Esophagus muscularis mucosa (tissue), 4 donors: ENCODE results near the gene B4GALT1. TPM values are rescaled to one million over a fixed set of nuclear protein-coding genes. Genes with fewer than 3 reads are reported as not detected.

Source experiments
- DNase-seq: peaks from one replicate; pipeline ENCODE4 v3.0.0-alpha.2; 2017; ENCODE audit errors: extremely low spot score
- H3K27ac ChIP-seq, 4 donors: fragments of 200-600 bp; sonication (generic); replicated peaks in 1 of 4; 1 replicate in 3 of 4; 2 replicates in 1 of 4; pipeline ENCODE4 v1.5.1; 2016 to 2019; ENCODE audit warnings: mild to moderate bottlenecking in 1 of 4
- H3K27me3 ChIP-seq, 4 donors: fragments of 200-600 bp; sonication (generic); one replicate each; pipeline versions ENCODE4 v1.5.1 to v1.6.0; 2016 to 2019
- H3K36me3 ChIP-seq, 4 donors: fragments of 200-600 bp; sonication (generic); one replicate each; pipeline ENCODE4 v1.5.1; 2016 to 2019
- H3K4me1 ChIP-seq, 4 donors: fragments of 200-600 bp; sonication (generic); one replicate each; pipeline ENCODE4 v1.5.1; 2016 to 2019
- H3K4me3 ChIP-seq, 4 donors: fragments of 200-600 bp; sonication (generic); 1 replicate in 2 of 4; 2 replicates in 2 of 4; pipeline ENCODE4 v1.5.1; 2016 to 2019; ENCODE audit warnings: mild to moderate bottlenecking in 4 of 4, moderate library complexity in 1 of 4
- H3K9me3 ChIP-seq, 4 donors: fragments of 200-600 bp; sonication (generic); 1 replicate in 3 of 4; 2 replicates in 1 of 4; pipeline ENCODE4 v1.5.1; 2016 to 2019
- EP300 ChIP-seq: sonication (generic); formaldehyde crosslinking; IDR thresholded peaks from one replicate; pipeline ENCODE4 v1.6.1; 2017; ENCODE audit warnings: antibody characterized with exemption
- POLR2A ChIP-seq: fragments of 450-650 bp; IDR thresholded peaks from one replicate; pipeline ENCODE4 v1.6.1; 2017; ENCODE audit warnings: antibody characterized with exemption, moderate library complexity, mild to moderate bottlenecking, low read depth
- POLR2AphosphoS5 ChIP-seq, 2 donors: sonication (generic); formaldehyde crosslinking; IDR thresholded peaks; one replicate each; pipeline ENCODE4 v1.6.1; 2017; ENCODE audit warnings: antibody characterized with exemption in 2 of 2
- WGBS: methylation state at CpG from one replicate; pipeline ENCODE4 v1.1.5; 2018; 5-methylcytosine and 5-hydroxymethylcytosine counted together
- intact Hi-C: fragments of 100-400 bp; cut with DNase I; formaldehyde crosslinking; loops from one replicate; pipeline ENCODE4 v1.15.1; 2023
- total RNA-seq, 4 donors: library from RNA; depleted of rRNA; stranded (reverse); fragments of >200 nt; gene quantifications; one replicate each; pipeline versions ENCODE4 v1.1.0 to v1.2.1, GENCODE V29; 2016
- TF ChIP-seq, protein P1 (sequence below), 3 experiments: fragments of 200-600 bp in 2 of 3; fragments of 450-650 bp in 1 of 3; sonication (generic) in 2 of 3; IDR thresholded peaks; one replicate each; pipeline ENCODE4 v1.5.1; 2017 to 2019; ENCODE audit warnings: antibody characterized with exemption in 3 of 3, mild to moderate bottlenecking in 2 of 3, moderate library complexity in 1 of 3

The B4GALT1 gene
- total RNA-seq, 4 donors from 2014 or later, result 24.5 to 39.6 (median 37.8) TPM

DNA sequence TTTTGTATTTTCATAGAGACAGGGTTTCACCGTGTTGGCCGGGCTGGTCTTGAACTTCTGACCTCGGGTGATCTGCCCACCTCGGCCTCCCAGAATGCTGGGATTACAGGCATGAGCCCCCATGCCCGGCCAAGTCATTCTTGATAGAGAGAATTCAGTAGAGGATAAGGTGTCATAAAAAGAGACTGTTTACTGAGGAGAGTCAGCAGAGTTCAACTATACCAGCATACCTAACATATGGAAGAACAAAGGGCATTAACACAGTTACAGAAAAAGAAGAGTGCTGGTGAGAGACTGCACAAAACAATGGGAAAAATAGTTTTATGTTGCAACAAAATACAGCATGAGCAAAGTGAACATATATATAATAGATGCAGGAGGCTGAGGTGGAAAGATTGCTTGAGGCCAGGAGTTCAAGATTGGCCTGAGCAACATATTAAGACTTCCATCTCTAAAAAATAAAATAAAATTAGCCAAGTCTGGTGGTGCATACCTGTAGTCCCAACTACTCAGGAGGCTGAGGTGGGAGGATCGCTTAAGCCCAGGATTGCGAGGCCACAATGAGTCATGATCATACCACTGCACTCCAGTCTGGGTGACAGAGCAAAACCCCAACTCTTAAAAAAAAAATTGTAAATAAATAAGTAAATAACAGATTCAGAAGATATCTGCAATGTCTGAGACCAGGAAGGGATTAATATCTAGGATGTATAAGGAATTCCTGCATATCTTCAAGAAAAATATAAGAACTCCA, 19.5 kb downstream of the B4GALT1 start:
- no peak for TF ChIP-seq POLR2A
- TF ChIP-seq, protein P1, sequence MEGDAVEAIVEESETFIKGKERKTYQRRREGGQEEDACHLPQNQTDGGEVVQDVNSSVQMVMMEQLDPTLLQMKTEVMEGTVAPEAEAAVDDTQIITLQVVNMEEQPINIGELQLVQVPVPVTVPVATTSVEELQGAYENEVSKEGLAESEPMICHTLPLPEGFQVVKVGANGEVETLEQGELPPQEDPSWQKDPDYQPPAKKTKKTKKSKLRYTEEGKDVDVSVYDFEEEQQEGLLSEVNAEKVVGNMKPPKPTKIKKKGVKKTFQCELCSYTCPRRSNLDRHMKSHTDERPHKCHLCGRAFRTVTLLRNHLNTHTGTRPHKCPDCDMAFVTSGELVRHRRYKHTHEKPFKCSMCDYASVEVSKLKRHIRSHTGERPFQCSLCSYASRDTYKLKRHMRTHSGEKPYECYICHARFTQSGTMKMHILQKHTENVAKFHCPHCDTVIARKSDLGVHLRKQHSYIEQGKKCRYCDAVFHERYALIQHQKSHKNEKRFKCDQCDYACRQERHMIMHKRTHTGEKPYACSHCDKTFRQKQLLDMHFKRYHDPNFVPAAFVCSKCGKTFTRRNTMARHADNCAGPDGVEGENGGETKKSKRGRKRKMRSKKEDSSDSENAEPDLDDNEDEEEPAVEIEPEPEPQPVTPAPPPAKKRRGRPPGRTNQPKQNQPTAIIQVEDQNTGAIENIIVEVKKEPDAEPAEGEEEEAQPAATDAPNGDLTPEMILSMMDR (IDR thresholded peaks at IDR 0.05), result no peak
- TF ChIP-seq EP300, result no peak
- TF ChIP-seq POLR2AphosphoS5 (IDR thresholded peaks at IDR 0.05), result no peak
- no peak for DNase-seq
- Histone ChIP-seq H3K27ac (no peak overlapping the region), H3K4me1 (peaks cover 88 to 96% (median 93%) of the 10 kb centered on the region in 4 donors), H3K36me3 (no peaks in the 10 kb centered on the region), H3K27me3 (no peaks in the 10 kb centered on the region), H3K4me3 (no peak overlapping the region), H3K9me3 (no peaks in the 10 kb centered on the region)
- intact Hi-C loops, result no loop called here
- WGBS, result 90% methylated on average over 7 of the region's 7 CpGs

DNA sequence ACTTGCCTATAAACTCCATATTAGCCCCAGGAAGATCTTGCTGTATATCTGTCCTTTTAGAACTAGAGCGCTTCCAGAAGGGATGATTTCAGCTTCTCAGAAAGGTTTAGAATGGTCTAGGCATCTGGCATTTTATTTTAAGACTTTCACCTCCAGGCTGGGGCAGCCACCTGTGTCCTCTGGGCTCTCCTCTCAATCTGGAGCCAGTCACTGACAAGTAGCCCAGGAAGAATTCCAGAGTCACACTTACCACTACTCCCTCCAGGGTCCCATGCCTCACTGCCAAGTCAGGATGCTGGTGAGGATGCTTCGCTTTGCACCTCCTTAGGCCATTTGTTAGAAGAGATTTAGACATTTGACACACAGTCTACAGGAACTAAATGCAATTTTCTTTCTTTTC, 20.8 kb downstream of the B4GALT1 start:
- no peak overlapping the region for H3K4me3 ChIP-seq
- H3K4me1 ChIP-seq, result peaks cover 89 to 96% (median 94%) of the 10 kb centered on the region in 4 donors
- H3K27ac ChIP-seq, result no peak overlapping the region
- TF ChIP-seq EP300 (no peak), POLR2AphosphoS5 (IDR thresholded peaks at IDR 0.05) (no peak), POLR2A (no peak)
- TF ChIP-seq, protein P1 (IDR thresholded peaks at IDR 0.05), result no peak
- intact Hi-C loops, result no loop called here
- DNase-seq, result no peak
- 92% methylated on average over 2 of the region's 2 CpGs for WGBS
- no peaks in the 10 kb centered on the region for H3K36me3 ChIP-seq
- no peaks in the 10 kb centered on the region for H3K27me3 ChIP-seq
- H3K9me3 ChIP-seq, result no peaks in the 10 kb centered on the region

DNA sequence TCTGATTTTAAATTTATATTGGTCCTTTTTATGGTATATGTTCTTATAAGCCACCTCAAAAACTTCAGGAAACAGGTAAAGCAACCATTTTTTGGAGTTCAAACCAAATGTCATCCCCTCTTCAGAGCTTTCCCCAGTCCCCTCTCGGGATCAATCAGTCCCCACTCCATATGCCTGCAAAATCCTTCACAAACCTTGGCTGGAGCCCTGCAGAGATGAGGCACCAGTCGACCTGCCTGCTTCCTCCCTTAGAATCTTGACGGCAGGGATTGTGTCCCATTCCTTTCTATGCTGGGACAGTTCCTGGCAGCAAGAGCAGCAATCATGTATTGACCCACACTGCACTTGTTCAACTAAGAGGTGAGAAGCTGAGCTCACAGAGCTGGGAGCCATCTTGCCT, 22.6 kb downstream of the B4GALT1 start:
- H3K27me3 ChIP-seq, result no peaks in the 10 kb centered on the region
- H3K36me3 ChIP-seq, result no peaks in the 10 kb centered on the region
- H3K9me3 ChIP-seq, result no peaks in the 10 kb centered on the region
- WGBS, result 76% methylated on average over 3 of the region's 3 CpGs
- no peak overlapping the region for H3K4me3 ChIP-seq
- no peak overlapping the region for H3K27ac ChIP-seq
- intact Hi-C loops, result no loop called here
- DNase-seq, result no peak
- TF ChIP-seq POLR2AphosphoS5 (IDR thresholded peaks at IDR 0.05) (no peak), EP300 (no peak), POLR2A (no peak)
- TF ChIP-seq, protein P1 (IDR thresholded peaks at IDR 0.05), result no peak
- peaks cover 94 to 97% (median 95%) of the 10 kb centered on the region in 4 donors for H3K4me1 ChIP-seq

DNA sequence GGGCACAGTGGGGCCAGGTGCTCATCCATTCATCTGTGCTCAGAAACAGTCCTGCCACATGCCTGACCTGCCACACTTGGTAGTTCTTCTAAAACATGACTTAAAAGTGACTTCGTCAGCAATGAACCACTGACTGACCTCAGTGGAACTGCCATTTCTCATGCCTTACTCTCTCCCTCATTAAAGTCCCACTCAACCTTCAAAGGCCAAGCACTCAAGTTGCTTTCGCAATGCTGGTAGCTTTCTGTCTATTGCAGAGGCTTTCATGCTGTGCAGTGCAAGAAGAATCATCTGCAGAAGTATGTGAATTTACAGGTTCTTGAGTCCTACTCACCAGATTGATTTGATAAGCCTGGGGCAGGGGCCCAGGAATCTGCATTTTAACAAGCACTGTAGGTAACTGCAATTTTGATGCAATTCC, 23.9 kb downstream of the B4GALT1 start:
- intact Hi-C loops, result no loop called here
- 100% methylated on average over 1 of the region's 2 CpGs for WGBS
- no peak for DNase-seq

DNA sequence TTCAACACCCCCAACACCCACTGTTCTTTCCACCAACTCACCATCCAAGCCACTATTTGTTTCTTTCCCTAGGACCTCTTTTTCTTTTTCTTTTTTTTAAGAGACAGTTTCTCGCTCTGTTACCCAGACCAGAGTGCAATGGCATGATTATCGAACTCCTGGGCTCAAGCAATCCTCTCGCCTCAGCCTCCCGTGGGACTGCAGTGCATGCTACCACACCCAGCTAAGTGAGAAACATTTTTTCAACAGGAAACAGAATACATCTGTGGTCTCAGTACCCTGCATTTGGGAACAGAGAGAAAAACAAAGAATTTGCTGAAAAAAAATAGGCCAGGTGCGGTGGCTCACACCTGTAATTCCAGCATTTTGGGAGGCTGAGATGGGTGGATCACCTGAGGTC, 24.6 kb downstream of the B4GALT1 start:
- H3K27me3 ChIP-seq, result no peaks in the 10 kb centered on the region
- WGBS, result 74% methylated on average over 5 of the region's 5 CpGs
- no peak overlapping the region for H3K4me3 ChIP-seq
- no peaks in the 10 kb centered on the region for H3K36me3 ChIP-seq
- intact Hi-C loops, result no loop called here
- peaks cover 95 to 98% (median 96%) of the 10 kb centered on the region in 4 donors for H3K4me1 ChIP-seq
- H3K9me3 ChIP-seq, result no peaks in the 10 kb centered on the region
- peak overlapping the region in 1 of 4 donors; percentile 10 for H3K27ac ChIP-seq
- no peak for DNase-seq
- TF ChIP-seq, protein P1 (IDR thresholded peaks at IDR 0.05), result no peak
- no peak for TF ChIP-seq POLR2AphosphoS5 (IDR thresholded peaks at IDR 0.05)
- TF ChIP-seq POLR2A, result no peak
- no peak for TF ChIP-seq EP300

More for the DNA sequence above, 23.9 kb downstream of the B4GALT1 start:
- H3K9me3 ChIP-seq, result no peaks in the 10 kb centered on the region
- no peak overlapping the region for H3K27ac ChIP-seq
- peaks cover 94 to 98% (median 96%) of the 10 kb centered on the region in 4 donors for H3K4me1 ChIP-seq
- no peaks in the 10 kb centered on the region for H3K36me3 ChIP-seq
- TF ChIP-seq EP300, result no peak
- no peak for TF ChIP-seq POLR2AphosphoS5 (IDR thresholded peaks at IDR 0.05)
- TF ChIP-seq POLR2A, result no peak
- H3K4me3 ChIP-seq, result no peak overlapping the region
- H3K27me3 ChIP-seq, result no peaks in the 10 kb centered on the region
